Measurements from ENCODE around the gene AAMDC.

DNA sequence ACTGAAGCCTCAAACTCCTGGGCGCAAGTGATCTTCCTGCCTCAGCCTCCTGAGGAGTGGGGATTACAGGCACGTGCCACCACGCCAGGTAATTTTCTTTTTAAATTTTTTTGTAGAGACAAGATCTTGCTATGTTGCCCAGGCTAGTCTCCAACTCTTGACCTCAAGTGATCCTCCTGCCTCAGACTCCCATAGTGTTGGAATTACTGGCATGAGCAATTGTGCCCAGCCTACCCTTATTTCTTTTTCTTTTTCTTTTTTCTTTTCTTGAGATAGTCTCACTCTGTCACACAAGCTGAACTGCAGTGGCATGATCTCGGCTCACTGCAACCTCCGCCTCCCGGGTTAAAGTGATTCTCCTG lies 63.9 kb downstream of the AAMDC start:
- no peak for TF ChIP-seq CTCF (IDR thresholded peaks at IDR 0.05)
- TF ChIP-seq POLR2A (IDR thresholded peaks at IDR 0.05), result no peak
